B cell (primary cell): Measurements from ENCODE around the gene BCAN. TPM values are rescaled to one million over a fixed set of nuclear protein-coding genes. Genes with fewer than 3 reads are reported as not detected.

Experiments
- ATAC-seq: fragments of 200-7000 bp; cut with Tn5 transposase; one replicate; pipeline ENCODE4 v1.10.0; 2021; ENCODE audit warnings: low read depth, mild to moderate bottlenecking, moderate number of reproducible peaks, moderate library complexity
- CTCF ChIA-PET: fragments of 350-600 bp; sonication (Branson Sonifier 250); formaldehyde crosslinking; loops from one replicate; lab custom pipeline; 2021; ENCODE audit warnings: antibody characterized with exemption, inconsistent platforms; lab: Charles Lee
- POLR2A ChIA-PET: fragments of 350-600 bp; sonication (Branson Sonifier 250); formaldehyde crosslinking; loops from one replicate; lab custom pipeline; 2021; ENCODE audit warnings: antibody characterized with exemption; lab: Charles Lee
- DNase-seq: peaks from one replicate; pipeline ENCODE4 v3.0.0; 2013
- H2AFZ ChIP-seq: 2 replicates; pipeline ENCODE4 v1.6.1; 2012; ENCODE audit warnings: mild to moderate bottlenecking, low read depth, low read length; ENCODE audit not compliant: insufficient read depth, poor library complexity, severe bottlenecking
- H3K27ac ChIP-seq, 2 donors: 1 replicate in 1 of 2; 2 replicates in 1 of 2; pipeline ENCODE4 v1.5.1; 2012 to 2013; ENCODE audit warnings: low read length in 2 of 2, mild to moderate bottlenecking in 2 of 2, moderate library complexity in 1 of 2
- H3K27me3 ChIP-seq, 4 experiments: fragments of 200-600 bp in 1 of 4; sonication (generic) in 1 of 4; replicated peaks in 1 of 4; 1 replicate in 2 of 4; 2 replicates in 2 of 4; pipeline versions ENCODE4 v1.6.1 to v1.7.0; 2013 to 2016; ENCODE audit warnings: low read length in 3 of 4, mild to moderate bottlenecking in 2 of 4, mixed read lengths in 1 of 4, moderate library complexity in 1 of 4; ENCODE audit not compliant: insufficient read depth in 4 of 4, control insufficient read depth in 3 of 4; ENCODE audit errors: control extremely low read depth in 1 of 4
- H3K36me3 ChIP-seq, 2 experiments: replicated peaks in 1 of 2; 1 replicate in 1 of 2; 2 replicates in 1 of 2; pipeline versions ENCODE4 v1.6.1 to v1.7.1; 2013; ENCODE audit warnings: low read length in 1 of 2; ENCODE audit not compliant: insufficient read depth in 2 of 2, control insufficient read depth in 1 of 2; ENCODE audit errors: control extremely low read depth in 1 of 2, extremely low read depth in 1 of 2
- H3K4me1 ChIP-seq, 2 donors: fragments of 200-600 bp in 1 of 2; sonication (generic) in 1 of 2; 1 replicate in 1 of 2; 2 replicates in 1 of 2; pipeline versions ENCODE4 v1.5.1 to v1.6.1; 2013 to 2017; ENCODE audit warnings: low read length in 2 of 2; ENCODE audit not compliant: control insufficient read depth in 2 of 2, insufficient read depth in 2 of 2
- H3K4me2 ChIP-seq: replicated peaks from 2 replicates; pipeline ENCODE3; 2012; ENCODE audit warnings: mild to moderate bottlenecking, low read depth, low read length; ENCODE audit not compliant: poor library complexity, severe bottlenecking
- H3K4me3 ChIP-seq, 5 experiments: fragments of 200-600 bp in 1 of 5; sonication (generic) in 1 of 5; 1 replicate in 3 of 5; 2 replicates in 2 of 5; pipeline versions ENCODE4 v1.5.1 to v1.7.0; 2011 to 2016; ENCODE audit warnings: low read length in 4 of 5, mild to moderate bottlenecking in 4 of 5, low read depth in 2 of 5, control low read depth in 1 of 5, moderate library complexity in 1 of 5; ENCODE audit not compliant: insufficient read depth in 1 of 5; ENCODE audit errors: control extremely low read depth in 1 of 5, extremely low read depth in 1 of 5
- H3K79me2 ChIP-seq: fragments of 200-600 bp; sonication (generic); one replicate; pipeline ENCODE4 v1.6.0; 2016; ENCODE audit warnings: low read length; ENCODE audit not compliant: control insufficient read depth, insufficient read depth
- H3K9ac ChIP-seq: fragments of 200-600 bp; sonication (generic); 2 replicates; pipeline ENCODE4 v1.6.1; 2017; ENCODE audit warnings: mild to moderate bottlenecking, low read length, moderate library complexity
- H3K9me3 ChIP-seq, 3 donors: one replicate each; pipeline versions ENCODE4 v1.6.1 to v1.7.1; 2013; ENCODE audit warnings: low read length in 2 of 3; ENCODE audit not compliant: control insufficient read depth in 2 of 3, insufficient read depth in 1 of 3; ENCODE audit errors: control extremely low read depth in 1 of 3
- H4K20me1 ChIP-seq: 2 replicates; pipeline ENCODE4 v1.6.0; 2012; ENCODE audit warnings: mild to moderate bottlenecking, low read length; ENCODE audit not compliant: insufficient read depth, control insufficient read depth, poor library complexity, severe bottlenecking
- H3K27ac Mint-ChIP-seq: one replicate; pipeline ENCODE4 v1.8.0; 2021; ENCODE audit warnings: mixed read lengths
- H3K27me3 Mint-ChIP-seq: one replicate; pipeline ENCODE4 v1.8.0; 2021; ENCODE audit warnings: mixed read lengths
- H3K4me1 Mint-ChIP-seq: one replicate; pipeline ENCODE4 v1.8.0; 2021; ENCODE audit warnings: mixed read lengths
- H3K4me3 Mint-ChIP-seq: one replicate; pipeline ENCODE4 v1.8.0; 2021; ENCODE audit warnings: mixed read lengths
- H3K9me3 Mint-ChIP-seq: one replicate; pipeline ENCODE4 v1.8.0; 2022; ENCODE audit warnings: mixed read lengths; ENCODE audit not compliant: insufficient read depth
- EZH2 ChIP-seq: IDR thresholded peaks from 2 replicates; pipeline ENCODE4 v1.6.1; 2012; ENCODE audit warnings: borderline replicate concordance, low read depth, mild to moderate bottlenecking, moderate library complexity, low read length; ENCODE audit not compliant: insufficient read depth, poor library complexity, severe bottlenecking
- WGBS: methylation state at CpG from one replicate; pipeline ENCODE4 v1.1.5; 2013; ENCODE audit warnings: missing lambda C conversion rate; ENCODE audit not compliant: insufficient coverage; 5-methylcytosine and 5-hydroxymethylcytosine counted together
- intact Hi-C: fragments of 100-400 bp; cut with micrococcal nuclease; formaldehyde crosslinking; loops from one replicate; pipeline ENCODE4 v1.10.0; 2022
- polyA plus RNA-seq: library from polyadenylated mRNA; depleted of rRNA; stranded (reverse); fragments of >200 nt; gene quantifications from 2 replicates; pipeline ENCODE4 v1.2.3, GENCODE V29; 2012
- total RNA-seq, 2 donors: library from RNA; stranded (reverse); fragments of 120-200 nt in 1 of 2; gene quantifications; 1 replicate in 1 of 2; 2 replicates in 1 of 2; pipeline versions ENCODE4 v1.2.3 to v1.2.4, GENCODE V29; 2013 to 2022
- TF ChIP-seq, protein P1 (sequence below): fragments of 200-600 bp; IDR thresholded peaks from one replicate; pipeline ENCODE4 v1.8.0; 2022; ENCODE audit warnings: antibody characterized with exemption, mild to moderate bottlenecking

The BCAN gene
- total and polyA plus RNA-seq, 2 donors (not counting 1 experiment from before 2014, with no cell fraction given): not detected

GRCh38 chr1:156675210-156676113 lies 33.5 kb downstream of the BCAN start:
- no peaks in the 10 kb centered on the region for H3K9me3 Mint-ChIP-seq
- DNase-seq (no peak), ATAC-seq (no peak)
- Histone ChIP-seq H3K9ac (no peak overlapping the region), H2AFZ (no peak overlapping the region), H3K79me2 (no peaks in the 10 kb centered on the region), H3K36me3 (no peaks in the 10 kb centered on the region), H3K4me2 (no peak overlapping the region), H3K4me3 (no peak overlapping the region), H3K27me3 (peaks cover 0 to 68% (median 40%) of the 10 kb centered on the region in 4 experiments), H3K4me1 (peaks cover 17 to 20% of the 10 kb centered on the region in 2 donors), H4K20me1 (no peaks in the 10 kb centered on the region), H3K27ac (no peak overlapping the region), H3K9me3 (peaks cover 0 to 7% (median 0%) of the 10 kb centered on the region in 3 donors)
- intact Hi-C loops: no loop called here
- 90% methylated on average over 12 of the region's 18 CpGs for WGBS
- H3K4me3 Mint-ChIP-seq: no peak overlapping the region
- ChIA-PET CTCF (interaction anchor here (0.9 to 8.5 kb wide), 7 partner anchors 10 to 290 kb away, joined by 3 to 102 read pairs (median 9); partner anchors contain the start of gene CRABP2), POLR2A (no interaction called here)
- H3K27ac Mint-ChIP-seq: no peak overlapping the region
- peaks cover 61% of the 10 kb centered on the region for H3K27me3 Mint-ChIP-seq
- TF ChIP-seq EZH2: no peak
- TF ChIP-seq, protein P1, sequence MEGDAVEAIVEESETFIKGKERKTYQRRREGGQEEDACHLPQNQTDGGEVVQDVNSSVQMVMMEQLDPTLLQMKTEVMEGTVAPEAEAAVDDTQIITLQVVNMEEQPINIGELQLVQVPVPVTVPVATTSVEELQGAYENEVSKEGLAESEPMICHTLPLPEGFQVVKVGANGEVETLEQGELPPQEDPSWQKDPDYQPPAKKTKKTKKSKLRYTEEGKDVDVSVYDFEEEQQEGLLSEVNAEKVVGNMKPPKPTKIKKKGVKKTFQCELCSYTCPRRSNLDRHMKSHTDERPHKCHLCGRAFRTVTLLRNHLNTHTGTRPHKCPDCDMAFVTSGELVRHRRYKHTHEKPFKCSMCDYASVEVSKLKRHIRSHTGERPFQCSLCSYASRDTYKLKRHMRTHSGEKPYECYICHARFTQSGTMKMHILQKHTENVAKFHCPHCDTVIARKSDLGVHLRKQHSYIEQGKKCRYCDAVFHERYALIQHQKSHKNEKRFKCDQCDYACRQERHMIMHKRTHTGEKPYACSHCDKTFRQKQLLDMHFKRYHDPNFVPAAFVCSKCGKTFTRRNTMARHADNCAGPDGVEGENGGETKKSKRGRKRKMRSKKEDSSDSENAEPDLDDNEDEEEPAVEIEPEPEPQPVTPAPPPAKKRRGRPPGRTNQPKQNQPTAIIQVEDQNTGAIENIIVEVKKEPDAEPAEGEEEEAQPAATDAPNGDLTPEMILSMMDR: no peak
- peaks cover 14% of the 10 kb centered on the region for H3K4me1 Mint-ChIP-seq
